Esophagus muscularis mucosa (tissue), 4 donors: ENCODE measurements around the gene ZNF558. TPM values are rescaled to one million over a fixed set of nuclear protein-coding genes. Genes with fewer than 3 reads are reported as not detected.

Source experiments
- DNase-seq: peaks from one replicate; pipeline ENCODE4 v3.0.0-alpha.2; 2017; ENCODE audit errors: extremely low spot score
- H3K27ac ChIP-seq, 4 donors: fragments of 200-600 bp; sonication (generic); replicated peaks in 1 of 4; 1 replicate in 3 of 4; 2 replicates in 1 of 4; pipeline ENCODE4 v1.5.1; 2016 to 2019; ENCODE audit warnings: mild to moderate bottlenecking in 1 of 4
- H3K27me3 ChIP-seq, 4 donors: fragments of 200-600 bp; sonication (generic); one replicate each; pipeline versions ENCODE4 v1.5.1 to v1.6.0; 2016 to 2019
- H3K36me3 ChIP-seq, 4 donors: fragments of 200-600 bp; sonication (generic); one replicate each; pipeline ENCODE4 v1.5.1; 2016 to 2019
- H3K4me1 ChIP-seq, 4 donors: fragments of 200-600 bp; sonication (generic); one replicate each; pipeline ENCODE4 v1.5.1; 2016 to 2019
- H3K4me3 ChIP-seq, 4 donors: fragments of 200-600 bp; sonication (generic); 1 replicate in 2 of 4; 2 replicates in 2 of 4; pipeline ENCODE4 v1.5.1; 2016 to 2019; ENCODE audit warnings: mild to moderate bottlenecking in 4 of 4, moderate library complexity in 1 of 4
- H3K9me3 ChIP-seq, 4 donors: fragments of 200-600 bp; sonication (generic); 1 replicate in 3 of 4; 2 replicates in 1 of 4; pipeline ENCODE4 v1.5.1; 2016 to 2019
- EP300 ChIP-seq: sonication (generic); formaldehyde crosslinking; IDR thresholded peaks from one replicate; pipeline ENCODE4 v1.6.1; 2017; ENCODE audit warnings: antibody characterized with exemption
- POLR2A ChIP-seq: fragments of 450-650 bp; IDR thresholded peaks from one replicate; pipeline ENCODE4 v1.6.1; 2017; ENCODE audit warnings: antibody characterized with exemption, moderate library complexity, mild to moderate bottlenecking, low read depth
- POLR2AphosphoS5 ChIP-seq, 2 donors: sonication (generic); formaldehyde crosslinking; IDR thresholded peaks; one replicate each; pipeline ENCODE4 v1.6.1; 2017; ENCODE audit warnings: antibody characterized with exemption in 2 of 2
- WGBS: methylation state at CpG from one replicate; pipeline ENCODE4 v1.1.5; 2018; 5-methylcytosine and 5-hydroxymethylcytosine counted together
- intact Hi-C: fragments of 100-400 bp; cut with DNase I; formaldehyde crosslinking; loops from one replicate; pipeline ENCODE4 v1.15.1; 2023
- total RNA-seq, 4 donors: library from RNA; depleted of rRNA; stranded (reverse); fragments of >200 nt; gene quantifications; one replicate each; pipeline versions ENCODE4 v1.1.0 to v1.2.1, GENCODE V29; 2016
- TF ChIP-seq, protein P1 (sequence below), 3 experiments: fragments of 200-600 bp in 2 of 3; fragments of 450-650 bp in 1 of 3; sonication (generic) in 2 of 3; IDR thresholded peaks; one replicate each; pipeline ENCODE4 v1.5.1; 2017 to 2019; ENCODE audit warnings: antibody characterized with exemption in 3 of 3, mild to moderate bottlenecking in 2 of 3, moderate library complexity in 1 of 3

Gene ZNF558
- total RNA-seq, 4 donors from 2014 or later: 32.8 to 59.2 (median 46.5) TPM

DNA sequence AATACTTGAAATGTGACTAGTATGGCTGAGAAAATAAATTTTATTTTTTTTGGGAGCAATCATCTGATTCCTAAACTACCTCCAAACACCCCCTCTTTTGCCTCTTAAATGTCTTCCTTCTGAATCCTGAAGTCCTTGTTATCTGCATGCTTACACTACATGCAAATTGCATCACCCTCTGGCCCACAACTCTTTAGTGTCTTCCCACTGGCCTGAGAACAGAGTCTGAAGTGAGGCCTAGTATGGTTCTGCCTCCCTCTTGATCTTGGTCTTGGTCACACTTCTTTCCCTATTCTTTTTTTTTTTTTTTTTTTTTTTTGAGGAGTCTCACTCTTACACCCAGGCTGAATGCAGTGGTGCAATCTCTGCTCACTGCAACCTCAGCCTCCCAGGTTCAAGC lies 4.8 kb downstream of the ZNF558 start:
- Histone ChIP-seq H3K27me3 (no peaks in the 10 kb centered on the region), H3K36me3 (peaks cover 20 to 76% (median 47%) of the 10 kb centered on the region in 4 donors), H3K4me3 (no peak overlapping the region), H3K9me3 (no peaks in the 10 kb centered on the region), H3K4me1 (peaks cover 6 to 70% (median 51%) of the 10 kb centered on the region in 4 donors), H3K27ac (peak overlapping the region in 1 of 4 donors; percentile 26)
- TF ChIP-seq POLR2A: no peak
- TF ChIP-seq EP300: no peak
- TF ChIP-seq, protein P1, sequence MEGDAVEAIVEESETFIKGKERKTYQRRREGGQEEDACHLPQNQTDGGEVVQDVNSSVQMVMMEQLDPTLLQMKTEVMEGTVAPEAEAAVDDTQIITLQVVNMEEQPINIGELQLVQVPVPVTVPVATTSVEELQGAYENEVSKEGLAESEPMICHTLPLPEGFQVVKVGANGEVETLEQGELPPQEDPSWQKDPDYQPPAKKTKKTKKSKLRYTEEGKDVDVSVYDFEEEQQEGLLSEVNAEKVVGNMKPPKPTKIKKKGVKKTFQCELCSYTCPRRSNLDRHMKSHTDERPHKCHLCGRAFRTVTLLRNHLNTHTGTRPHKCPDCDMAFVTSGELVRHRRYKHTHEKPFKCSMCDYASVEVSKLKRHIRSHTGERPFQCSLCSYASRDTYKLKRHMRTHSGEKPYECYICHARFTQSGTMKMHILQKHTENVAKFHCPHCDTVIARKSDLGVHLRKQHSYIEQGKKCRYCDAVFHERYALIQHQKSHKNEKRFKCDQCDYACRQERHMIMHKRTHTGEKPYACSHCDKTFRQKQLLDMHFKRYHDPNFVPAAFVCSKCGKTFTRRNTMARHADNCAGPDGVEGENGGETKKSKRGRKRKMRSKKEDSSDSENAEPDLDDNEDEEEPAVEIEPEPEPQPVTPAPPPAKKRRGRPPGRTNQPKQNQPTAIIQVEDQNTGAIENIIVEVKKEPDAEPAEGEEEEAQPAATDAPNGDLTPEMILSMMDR (IDR thresholded peaks at IDR 0.05): no peak
- TF ChIP-seq POLR2AphosphoS5 (IDR thresholded peaks at IDR 0.05): no peak
- intact Hi-C loops: no loop called here
- DNase-seq: no peak

DNA sequence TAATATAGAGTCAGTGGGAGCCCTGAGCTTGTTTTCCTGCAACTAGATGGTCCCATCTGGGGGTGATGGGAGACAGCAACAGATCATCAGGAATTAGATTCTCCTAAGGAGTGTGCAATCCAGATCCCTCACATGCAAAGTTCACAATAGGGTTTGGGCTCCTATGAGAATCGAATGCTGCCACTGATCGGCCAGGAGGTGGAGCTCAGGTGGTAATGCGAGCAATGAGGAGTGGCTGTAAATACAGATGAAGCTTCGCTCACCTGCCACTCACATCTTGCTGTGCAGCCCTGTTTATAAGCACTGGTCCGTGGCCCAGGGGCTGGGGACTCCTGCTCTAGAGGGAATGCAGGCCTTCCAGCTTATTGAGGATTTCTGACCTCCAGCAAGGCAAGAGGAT lies 5.7 kb downstream of the ZNF558 start:
- Histone ChIP-seq H3K27me3 (no peaks in the 10 kb centered on the region), H3K27ac (peak overlapping the region in 1 of 4 donors; percentile 26), H3K4me1 (peaks cover 4 to 71% (median 52%) of the 10 kb centered on the region in 4 donors), H3K4me3 (no peak overlapping the region), H3K36me3 (peaks cover 25 to 85% (median 56%) of the 10 kb centered on the region in 4 donors), H3K9me3 (no peaks in the 10 kb centered on the region)
- 100% methylated on average over 2 of the region's 5 CpGs for WGBS
- no peak for TF ChIP-seq POLR2A
- TF ChIP-seq, protein P1 (IDR thresholded peaks at IDR 0.05): no peak
- no peak for TF ChIP-seq POLR2AphosphoS5 (IDR thresholded peaks at IDR 0.05)
- no peak for TF ChIP-seq EP300
- intact Hi-C loops: no loop called here
- no peak for DNase-seq

DNA sequence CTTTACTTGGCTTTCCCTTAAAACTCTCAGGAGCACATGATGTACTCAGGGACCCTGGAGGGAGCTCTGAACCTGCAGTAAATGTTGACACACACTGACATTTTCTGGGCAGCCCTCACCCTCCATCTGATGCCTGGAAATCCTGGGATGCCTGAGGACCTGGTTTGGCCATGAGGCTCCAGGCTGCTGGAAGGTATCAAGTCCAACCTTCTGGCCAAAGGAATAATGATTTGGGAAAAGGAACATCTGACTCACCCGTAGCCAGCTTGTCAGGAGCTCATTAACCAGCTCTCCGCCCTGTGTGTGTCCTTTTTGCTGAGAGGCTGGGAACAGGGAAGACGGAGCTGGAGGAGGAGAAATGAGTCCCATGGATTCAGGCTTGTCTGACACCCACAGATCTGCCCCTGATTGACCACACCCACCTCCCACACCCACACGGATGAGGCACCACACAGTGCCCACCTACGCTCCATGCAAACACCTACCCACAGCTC lies 10.3 kb downstream of the ZNF558 start:
- Histone ChIP-seq H3K27ac (peak overlapping the region; percentile 85 to 89 (median 88)), H3K9me3 (peaks cover 0 to 41% (median 19%) of the 10 kb centered on the region in 4 donors), H3K4me3 (no peak overlapping the region), H3K36me3 (peaks cover 67 to 97% (median 89%) of the 10 kb centered on the region in 4 donors), H3K27me3 (no peaks in the 10 kb centered on the region), H3K4me1 (peaks cover 0 to 52% (median 40%) of the 10 kb centered on the region in 4 donors)
- 79% methylated on average over 3 of the region's 5 CpGs for WGBS
- TF ChIP-seq, protein P1 (IDR thresholded peaks at IDR 0.05): no peak
- TF ChIP-seq EP300 (peak; percentile 78), POLR2A (no peak), POLR2AphosphoS5 (IDR thresholded peaks at IDR 0.05) (peak; percentile 89 to 91)
- DNase-seq: peak; percentile 93
- intact Hi-C loops: no loop called here

DNA sequence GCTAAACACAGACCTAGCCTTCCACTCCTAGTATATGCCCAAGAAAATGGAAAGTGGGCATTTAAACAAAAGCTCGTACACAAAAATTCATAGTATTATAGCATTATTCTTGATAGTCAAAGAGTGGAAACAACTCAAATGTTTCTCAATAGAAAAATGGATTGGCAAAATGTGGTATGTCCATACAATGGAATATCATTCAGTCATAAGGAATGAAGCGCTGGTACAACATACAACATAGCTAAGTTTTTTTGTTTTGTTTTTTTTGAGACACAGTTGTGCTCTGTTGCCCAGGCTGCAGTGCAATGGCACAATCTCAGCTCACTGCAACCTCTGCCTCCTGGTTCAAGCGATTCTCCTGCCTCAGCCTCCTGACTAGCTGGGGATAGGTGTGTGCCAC lies 11.9 kb downstream of the ZNF558 start:
- Histone ChIP-seq H3K9me3 (peaks cover 5 to 57% (median 34%) of the 10 kb centered on the region in 4 donors), H3K4me1 (peaks cover 0 to 45% (median 36%) of the 10 kb centered on the region in 4 donors), H3K27ac (peak overlapping the region; percentile 76 to 89 (median 88)), H3K36me3 (peaks cover 76 to 100% (median 93%) of the 10 kb centered on the region in 4 donors), H3K27me3 (no peaks in the 10 kb centered on the region), H3K4me3 (no peak overlapping the region)
- 97% methylated on average over 3 of the region's 3 CpGs for WGBS
- no peak for DNase-seq
- intact Hi-C loops: no loop called here
- TF ChIP-seq POLR2A (no peak), EP300 (no peak), POLR2AphosphoS5 (IDR thresholded peaks at IDR 0.05) (no peak)
- TF ChIP-seq, protein P1 (IDR thresholded peaks at IDR 0.05): no peak

DNA sequence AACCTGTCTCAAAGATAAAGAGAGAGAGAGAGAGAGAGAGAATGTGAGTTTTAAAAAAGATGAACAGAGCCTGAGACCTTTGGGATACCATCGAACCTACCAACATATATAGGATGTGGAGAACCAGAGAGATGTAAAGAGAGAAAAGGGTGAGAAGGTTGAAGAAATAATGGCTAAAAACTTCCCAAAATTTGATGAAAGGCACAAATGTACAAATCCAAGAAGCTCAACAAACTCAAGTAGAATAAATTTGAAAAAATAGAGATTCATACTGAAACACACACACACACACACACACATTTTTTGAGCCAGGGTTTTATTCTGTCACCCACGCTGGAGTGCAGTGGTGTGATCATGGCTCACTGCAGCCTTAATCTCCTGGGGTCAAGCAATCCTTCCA lies 16.3 kb downstream of the ZNF558 start:
- H3K27ac ChIP-seq: no peak overlapping the region
- no peaks in the 10 kb centered on the region for H3K27me3 ChIP-seq
- DNase-seq: peak; percentile 57
- peaks cover 92 to 100% (median 98%) of the 10 kb centered on the region in 4 donors for H3K36me3 ChIP-seq
- 97% methylated on average over 2 of the region's 2 CpGs for WGBS
- H3K4me1 ChIP-seq: peaks cover 0 to 6% (median 3%) of the 10 kb centered on the region in 4 donors
- intact Hi-C loops: no loop called here
- no peak overlapping the region for H3K4me3 ChIP-seq
- H3K9me3 ChIP-seq: peaks cover 29 to 98% (median 78%) of the 10 kb centered on the region in 4 donors
- no peak for TF ChIP-seq EP300
- no peak for TF ChIP-seq POLR2AphosphoS5 (IDR thresholded peaks at IDR 0.05)
- no peak for TF ChIP-seq POLR2A
